ENCODE measurements around the gene DNAJC10.

- no peak for TF ChIP-seq CTCF (IDR thresholded peaks at IDR 0.05)
- no peak for TF ChIP-seq EZH2phosphoT487 (IDR thresholded peaks at IDR 0.05)
- TF ChIP-seq EZH2 (IDR thresholded peaks at IDR 0.05): no peak
Observed at GRCh38 chr2:182810087-182810486, 94.0 kb downstream of the DNAJC10 start.

Measured in neural progenitor cell (in vitro differentiated cells).